K562 treated with DMSO at 1 percent for 48 hours (cell line): Measurements from ENCODE around the gene NDST4. TPM values are rescaled to one million over a fixed set of nuclear protein-coding genes. Genes with fewer than 3 reads are reported as not detected.

Source experiments
- total RNA-seq: library from RNA; unstranded; fragments of 300-600 nt; gene quantifications from 2 replicates; pipeline ENCODE4 v1.2.3, GENCODE V29; 2022; ENCODE audit warnings: low replicate concordance; ENCODE audit errors: extremely low read depth

NDST4 gene
- not detected in 2 replicates for total RNA-seq

DNA sequence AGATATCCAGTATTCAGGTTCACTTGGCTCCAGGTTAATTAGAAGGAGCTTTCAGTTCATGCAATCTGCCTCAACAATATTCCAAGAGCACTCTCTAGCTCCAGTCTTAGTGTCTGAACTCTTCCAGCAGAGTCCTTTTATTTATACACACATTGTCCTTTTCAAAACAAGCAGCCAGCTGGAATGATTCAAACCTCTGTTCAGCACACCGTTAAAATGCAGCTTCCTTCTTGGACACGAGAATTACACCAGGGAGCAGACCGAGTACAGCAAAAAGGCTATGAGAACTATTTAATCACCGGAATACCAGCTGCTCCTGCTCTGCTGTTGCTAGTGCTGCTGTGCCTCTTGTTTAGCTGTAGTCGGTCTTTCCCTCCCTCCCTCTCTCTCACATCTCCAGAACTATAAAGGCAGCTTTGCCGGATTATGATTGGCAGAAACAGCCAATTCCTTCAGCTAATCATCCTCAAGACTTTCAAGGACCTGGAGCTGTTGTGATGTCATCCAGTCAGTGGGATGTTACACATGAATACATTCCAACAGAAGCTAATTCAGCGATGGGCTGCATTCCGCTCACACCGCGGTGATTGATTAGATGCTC lies at the start of gene NDST4:
Gene NDST4, minus strand, starts transcription at position 115 of the 601 bp plus-strand sequence. CDS start 36,584 bp downstream, outside the sequence.

